MCF 10A (cell line): ENCODE measurements around the gene SMOC2. TPM values are rescaled to one million over a fixed set of nuclear protein-coding genes. Genes with fewer than 3 reads are reported as not detected.

Experiments used
- BruUV-seq: library from RNA; stranded (reverse); fragments of 400-500 nt; replicated peaks from 2 replicates; lab custom pipeline; 2021; lab: Mats Ljungman, UMichigan
- CTCF ChIA-PET: fragments of 300-600 bp; sonication (Branson Sonifier 250); formaldehyde crosslinking; extraction: SDS; loops from one replicate; lab custom pipeline; 2021; ENCODE audit warnings: antibody characterized with exemption, inconsistent platforms; lab: Yijun Ruan, JAX
- POLR2A ChIA-PET: fragments of 300-600, 350-650 bp; sonication (Branson Sonifier 250); formaldehyde crosslinking; extraction: SDS; loops from one replicate; lab custom pipeline; 2020; ENCODE audit warnings: antibody characterized with exemption, inconsistent platforms; lab: Yijun Ruan, JAX
- DNase-seq: peaks from one replicate; pipeline ENCODE4 v3.0.0-alpha.2; 2018; ENCODE audit not compliant: unreplicated experiment
- H3K27ac Mint-ChIP-seq: one replicate; pipeline ENCODE4 v1.8.0; 2022; ENCODE audit warnings: mild to moderate bottlenecking, low read depth, mixed read lengths; ENCODE audit not compliant: unreplicated experiment
- H3K27me3 Mint-ChIP-seq: one replicate; pipeline ENCODE4 v1.8.0; 2022; ENCODE audit warnings: mixed read lengths; ENCODE audit not compliant: insufficient read depth, unreplicated experiment
- H3K36me3 Mint-ChIP-seq: one replicate; pipeline ENCODE4 v1.8.0; 2022; ENCODE audit warnings: mild to moderate bottlenecking, moderate library complexity, mixed read lengths; ENCODE audit not compliant: insufficient read depth, unreplicated experiment
- H3K4me1 Mint-ChIP-seq: one replicate; pipeline ENCODE4 v1.8.0; 2022; ENCODE audit warnings: mixed read lengths; ENCODE audit not compliant: insufficient read depth, unreplicated experiment
- H3K4me3 Mint-ChIP-seq: one replicate; pipeline ENCODE4 v1.8.0; 2022; ENCODE audit warnings: mild to moderate bottlenecking, moderate library complexity, mixed read lengths; ENCODE audit not compliant: unreplicated experiment
- H3K9me3 Mint-ChIP-seq: one replicate; pipeline ENCODE4 v1.8.0; 2022; ENCODE audit warnings: mixed read lengths; ENCODE audit not compliant: unreplicated experiment
- intact Hi-C: fragments of 100-400 bp; cut with micrococcal nuclease; formaldehyde crosslinking; loops from 2 replicates; pipeline ENCODE4 v1.14.1; 2022
- total RNA-seq: library from RNA; stranded (reverse); gene quantifications from 2 replicates; pipeline ENCODE4 v1.2.3, GENCODE V29; 2022
- TF ChIP-seq, protein P1 (sequence below): fragments of 200-600 bp; IDR thresholded peaks from one replicate; pipeline ENCODE4 v1.8.0; 2022; ENCODE audit warnings: antibody characterized with exemption, mild to moderate bottlenecking; ENCODE audit not compliant: unreplicated experiment

Gene SMOC2
- total RNA-seq, 1 experiment from 2014 or later = not detected

DNA sequence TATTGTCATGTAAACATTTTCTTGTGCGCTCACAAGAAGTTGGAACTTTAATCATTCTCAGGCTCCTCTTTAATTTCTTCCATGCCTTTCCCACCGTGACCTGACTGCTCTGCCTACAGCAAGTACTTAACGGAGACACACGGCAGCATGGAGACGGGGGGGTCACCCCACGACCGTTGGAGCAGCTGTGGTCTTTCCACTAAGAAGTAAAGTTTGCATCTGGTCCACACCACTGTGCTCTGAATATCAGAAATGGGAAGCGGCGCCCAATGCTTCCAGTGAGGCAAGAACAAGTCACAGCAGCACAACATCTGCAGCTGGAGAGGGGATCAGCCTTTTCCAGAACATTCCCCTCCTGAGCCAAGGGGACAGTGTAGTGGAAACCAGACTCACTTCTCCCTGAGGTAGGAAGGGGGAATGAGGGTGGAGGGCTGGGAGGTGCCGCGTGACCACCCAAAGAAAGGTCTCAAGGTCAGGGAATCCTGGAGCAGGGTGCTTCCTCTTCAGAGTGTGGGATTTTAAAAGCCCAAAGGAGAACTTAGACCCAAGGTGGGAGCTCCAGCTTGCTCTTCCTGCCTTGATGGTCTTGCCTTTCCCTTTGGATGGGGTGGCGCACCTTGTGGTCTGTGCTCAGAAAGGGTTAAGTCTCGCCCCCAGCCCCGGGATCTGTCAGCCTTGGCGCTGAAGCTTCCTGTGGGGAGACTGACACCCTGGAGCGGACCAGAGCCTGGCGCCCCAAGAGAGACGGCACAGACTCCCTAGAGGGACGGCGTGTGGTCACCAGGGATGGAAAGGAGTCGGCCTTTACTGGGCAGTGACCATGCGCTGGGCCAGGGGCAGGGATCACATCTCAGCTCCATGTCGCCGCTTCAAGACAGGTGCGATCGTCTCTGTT, 25.6 kb upstream of the SMOC2 start:
- H3K36me3 Mint-ChIP-seq = no peaks in the 10 kb centered on the region
- intact Hi-C loops = no loop called here
- H3K9me3 Mint-ChIP-seq = no peaks in the 10 kb centered on the region
- POLR2A ChIA-PET = no interaction called here
- CTCF ChIA-PET = no interaction called here
- no TSS peak for BruUV-seq
- H3K4me1 Mint-ChIP-seq = no peaks in the 10 kb centered on the region
- H3K27me3 Mint-ChIP-seq = peaks cover 67% of the 10 kb centered on the region
- no peak overlapping the region for H3K27ac Mint-ChIP-seq
- DNase-seq = no peak
- TF ChIP-seq, protein P1, sequence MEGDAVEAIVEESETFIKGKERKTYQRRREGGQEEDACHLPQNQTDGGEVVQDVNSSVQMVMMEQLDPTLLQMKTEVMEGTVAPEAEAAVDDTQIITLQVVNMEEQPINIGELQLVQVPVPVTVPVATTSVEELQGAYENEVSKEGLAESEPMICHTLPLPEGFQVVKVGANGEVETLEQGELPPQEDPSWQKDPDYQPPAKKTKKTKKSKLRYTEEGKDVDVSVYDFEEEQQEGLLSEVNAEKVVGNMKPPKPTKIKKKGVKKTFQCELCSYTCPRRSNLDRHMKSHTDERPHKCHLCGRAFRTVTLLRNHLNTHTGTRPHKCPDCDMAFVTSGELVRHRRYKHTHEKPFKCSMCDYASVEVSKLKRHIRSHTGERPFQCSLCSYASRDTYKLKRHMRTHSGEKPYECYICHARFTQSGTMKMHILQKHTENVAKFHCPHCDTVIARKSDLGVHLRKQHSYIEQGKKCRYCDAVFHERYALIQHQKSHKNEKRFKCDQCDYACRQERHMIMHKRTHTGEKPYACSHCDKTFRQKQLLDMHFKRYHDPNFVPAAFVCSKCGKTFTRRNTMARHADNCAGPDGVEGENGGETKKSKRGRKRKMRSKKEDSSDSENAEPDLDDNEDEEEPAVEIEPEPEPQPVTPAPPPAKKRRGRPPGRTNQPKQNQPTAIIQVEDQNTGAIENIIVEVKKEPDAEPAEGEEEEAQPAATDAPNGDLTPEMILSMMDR = no peak
- no peak overlapping the region for H3K4me3 Mint-ChIP-seq

DNA sequence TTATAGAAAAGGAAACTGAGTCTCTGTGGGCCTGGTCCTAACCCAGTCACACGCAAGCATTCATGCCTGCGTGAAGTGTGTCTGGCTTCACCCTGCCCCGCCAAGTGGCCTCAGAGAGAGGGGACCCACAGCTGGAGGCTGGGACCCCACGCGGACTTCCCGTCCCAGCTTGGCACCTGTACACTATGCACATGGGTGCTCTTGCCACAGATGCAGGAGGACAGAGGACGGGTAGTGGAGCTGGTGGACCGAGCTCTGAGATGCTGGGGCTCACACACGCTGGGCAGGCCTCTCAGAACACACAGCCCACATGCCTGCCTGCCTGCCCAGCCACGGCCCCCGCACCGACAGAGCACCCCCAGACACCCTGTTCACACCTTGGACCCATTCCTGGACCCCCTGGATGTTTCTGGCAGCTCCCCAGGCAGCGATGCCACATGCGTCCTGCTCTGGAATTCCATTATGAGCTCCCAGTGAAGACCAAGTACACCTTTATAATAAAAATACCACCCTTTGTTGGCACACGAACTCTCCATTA, 24.9 kb upstream of the SMOC2 start:
- peaks cover 74% of the 10 kb centered on the region for H3K27me3 Mint-ChIP-seq
- TF ChIP-seq, protein P1 = no peak
- POLR2A ChIA-PET = no interaction called here
- H3K9me3 Mint-ChIP-seq = no peaks in the 10 kb centered on the region
- CTCF ChIA-PET = no interaction called here
- BruUV-seq = no TSS peak
- H3K4me1 Mint-ChIP-seq = no peaks in the 10 kb centered on the region
- no peak overlapping the region for H3K27ac Mint-ChIP-seq
- no peaks in the 10 kb centered on the region for H3K36me3 Mint-ChIP-seq
- intact Hi-C loops = no loop called here
- H3K4me3 Mint-ChIP-seq = no peak overlapping the region
- no peak for DNase-seq

DNA sequence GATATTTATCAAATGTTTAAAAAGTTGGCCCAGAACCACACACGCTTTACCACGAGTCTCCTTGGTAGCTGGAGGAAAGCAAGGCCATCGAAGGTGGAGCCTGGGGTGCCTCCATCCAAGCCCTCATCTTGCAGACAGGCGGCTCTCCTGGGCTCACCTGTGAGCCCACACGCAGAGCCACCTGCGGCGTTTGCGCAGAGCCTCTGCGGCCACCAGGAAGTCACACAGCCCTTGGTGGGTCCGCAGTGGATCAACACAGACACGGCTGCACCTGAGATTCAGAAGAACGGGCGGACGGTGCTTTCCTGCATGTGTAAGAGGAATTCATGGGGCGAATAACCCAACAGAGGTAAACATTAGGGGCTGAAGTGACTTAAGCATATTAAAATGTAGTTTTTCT, 24.5 kb upstream of the SMOC2 start:
- no peak overlapping the region for H3K27ac Mint-ChIP-seq
- H3K9me3 Mint-ChIP-seq = no peaks in the 10 kb centered on the region
- no peaks in the 10 kb centered on the region for H3K4me1 Mint-ChIP-seq
- ChIA-PET POLR2A (no interaction called here), CTCF (no interaction called here)
- H3K4me3 Mint-ChIP-seq = no peak overlapping the region
- peaks cover 79% of the 10 kb centered on the region for H3K27me3 Mint-ChIP-seq
- BruUV-seq = no TSS peak
- H3K36me3 Mint-ChIP-seq = no peaks in the 10 kb centered on the region
- TF ChIP-seq, protein P1 = no peak
- intact Hi-C loops = no loop called here
- DNase-seq = no peak

DNA sequence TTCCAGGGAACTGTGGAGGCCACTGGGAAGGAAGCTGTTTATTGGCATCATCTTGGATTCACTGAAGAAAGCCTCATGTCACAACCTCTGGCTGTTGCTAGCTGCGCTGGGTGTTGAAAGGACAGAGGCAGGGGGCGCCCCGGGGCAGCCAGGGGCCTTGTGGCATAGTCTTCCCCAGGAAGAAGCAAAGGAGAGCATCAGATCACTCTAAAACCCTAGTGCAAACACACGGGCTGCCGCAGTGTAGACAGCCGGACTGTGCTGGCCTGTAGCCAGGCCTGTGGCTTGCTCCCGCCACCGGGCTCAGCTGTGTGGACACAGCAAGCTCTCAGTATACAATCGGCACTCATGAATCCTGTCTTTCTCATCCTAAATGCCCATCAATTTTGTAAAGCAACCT, 23.8 kb upstream of the SMOC2 start:
- H3K4me1 Mint-ChIP-seq = no peaks in the 10 kb centered on the region
- DNase-seq = no peak
- no peak overlapping the region for H3K4me3 Mint-ChIP-seq
- H3K27me3 Mint-ChIP-seq = peaks cover 86% of the 10 kb centered on the region
- TF ChIP-seq, protein P1 = no peak
- no TSS peak for BruUV-seq
- ChIA-PET POLR2A (no interaction called here), CTCF (no interaction called here)
- no peaks in the 10 kb centered on the region for H3K36me3 Mint-ChIP-seq
- H3K27ac Mint-ChIP-seq = no peak overlapping the region
- no peaks in the 10 kb centered on the region for H3K9me3 Mint-ChIP-seq
- intact Hi-C loops = no loop called here
